K562 (cell line): ENCODE measurements around the gene ZNF133. TPM values are rescaled to one million over a fixed set of nuclear protein-coding genes. Genes with fewer than 3 reads are reported as not detected.

Experiments used
- CAMTA2 ChIP-seq: fragments of 250-450 bp; sonication (Bioruptor Pico); conservative IDR thresholded peaks from 2 replicates; pipeline ENCODE4 v1.5.1; 2022
- HSF4 ChIP-seq: fragments of 250-450 bp; sonication (Bioruptor Pico); IDR thresholded peaks from 2 replicates; pipeline ENCODE4 v2.1.2; 2022; ENCODE audit warnings: mild to moderate bottlenecking, moderate library complexity, borderline replicate concordance
- NRF1 ChIP-seq, 2 experiments: fragments of 450-650 bp; IDR thresholded peaks in 1 of 2; conservative IDR thresholded peaks in 1 of 2; 2 replicates each; pipeline ENCODE4 v1.6.1; 2014; ENCODE audit warnings: mild to moderate bottlenecking in 2 of 2
- SAP30 ChIP-seq: fragments of 200-600 bp; sonication (generic); IDR thresholded peaks from 2 replicates; pipeline ENCODE4 v1.6.1; 2012; ENCODE audit warnings: borderline replicate concordance, low read depth, mild to moderate bottlenecking, moderate library complexity, low read length, control low read depth, inconsistent platforms; ENCODE audit not compliant: insufficient read depth, poor library complexity, severe bottlenecking
- SMARCA5 ChIP-seq: fragments of 450-650 bp; IDR thresholded peaks from 2 replicates; pipeline ENCODE4 v1.6.1; 2016
- YY1 ChIP-seq, 3 experiments: IDR thresholded peaks; 2 replicates each; pipeline ENCODE4 v1.6.1; 2011; ENCODE audit warnings: low read length in 2 of 3, mild to moderate bottlenecking in 2 of 3, moderate library complexity in 2 of 3, borderline replicate concordance in 1 of 3, control low read depth in 1 of 3, low read depth in 1 of 3; ENCODE audit not compliant: insufficient read depth in 3 of 3, insufficient replicate concordance in 2 of 3, control insufficient read depth in 1 of 3, insufficient read length in 1 of 3; ENCODE audit errors: extremely low read depth in 1 of 3
- ZC3H8 ChIP-seq: fragments of 450-650 bp; IDR thresholded peaks from 2 replicates; pipeline ENCODE4 v1.6.1; 2017
- ZNF347 ChIP-seq: fragments of 450-650 bp; formaldehyde crosslinking; IDR thresholded peaks from 2 replicates; pipeline ENCODE4 v1.4.0; 2020; ENCODE audit warnings: low read depth, mild to moderate bottlenecking, moderate library complexity
- polyA plus RNA-seq, 8 experiments: library from polyadenylated mRNA; depleted of rRNA in 4 of 8; stranded (reverse) in 5 of 8; unstranded in 3 of 8; fragments of >200 nt; fragmentation: Nextera tagmentation in 2 of 8; fragmentation: Illumina TruSeq in 1 of 8; extraction: Ambion mirVana in 2 of 8; extraction: Trizol in 1 of 8; gene quantifications; 2 replicates each; pipeline versions ENCODE4 v1.2.1 to v1.2.3, GENCODE V29; 2011 to 2014; ENCODE audit warnings: inconsistent platforms in 1 of 8, missing spikeins in 1 of 8
- total RNA-seq, 7 experiments: library from RNA; depleted of rRNA in 6 of 7; stranded (reverse); fragments of >200 nt in 6 of 7; fragmentation: Illumina TruSeq in 2 of 7; extraction: Trizol in 2 of 7; gene quantifications; 2 replicates each; pipeline versions ENCODE4 v1.2.1 to v1.2.3, GENCODE V29; 2011 to 2021; ENCODE audit warnings: low replicate concordance in 1 of 7
- TF ChIP-seq, protein P1 (sequence below): fragments of 450-650 bp; IDR thresholded peaks from 2 replicates; pipeline ENCODE4 v1.6.1; 2018; ENCODE audit not compliant: partially characterized antibody
- TF ChIP-seq, protein P2 (sequence below): fragments of 250-450 bp; sonication (Bioruptor Pico); IDR thresholded peaks from 2 replicates; pipeline ENCODE4 v1.4.0; 2020; ENCODE audit warnings: mild to moderate bottlenecking, moderate library complexity
- TF ChIP-seq, protein P3 (sequence below): sonication (generic); formaldehyde crosslinking; IDR thresholded peaks from 2 replicates; pipeline ENCODE4 v1.8.1; 2023; ENCODE audit warnings: mild to moderate bottlenecking, missing genetic modification reagents
- TF ChIP-seq, protein P4 (sequence below): IDR thresholded peaks from 2 replicates; pipeline ENCODE4 v1.6.1; 2011; ENCODE audit warnings: borderline replicate concordance, low read depth, mild to moderate bottlenecking, moderate library complexity, low read length; ENCODE audit not compliant: insufficient read depth, poor library complexity, severe bottlenecking

ZNF133 gene
- total and polyA plus RNA-seq, 9 of the 15 experiments (the other 6 are each of a cell fraction or from before 2014, with no cell fraction given), result 1.1 to 6.5 (median 3.8) TPM

DNA sequence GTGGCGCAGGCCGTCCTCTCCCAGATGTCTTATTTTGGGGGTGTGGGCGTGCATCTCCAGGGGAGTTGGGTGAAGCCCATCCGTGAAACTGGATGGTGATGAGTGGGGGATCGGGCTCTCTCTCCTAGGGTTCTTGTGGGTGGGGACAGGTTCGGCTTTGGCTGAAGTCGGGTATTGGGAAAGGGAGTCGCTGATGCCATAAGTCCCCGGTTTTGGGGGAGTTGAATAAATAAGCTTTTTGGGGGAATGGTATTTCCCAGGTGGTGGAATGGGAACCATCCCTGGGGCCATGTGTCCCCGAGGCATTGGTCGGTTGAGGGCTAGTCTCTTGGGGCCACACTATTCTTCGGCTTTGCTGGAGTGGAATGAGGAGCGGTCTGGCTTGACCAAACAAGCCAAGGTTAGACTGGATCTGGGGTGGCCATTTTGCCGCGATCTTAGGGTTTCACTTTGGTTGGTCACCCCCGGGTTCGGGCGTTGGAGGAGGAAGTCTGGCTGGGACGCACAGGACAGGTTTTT lies 481 bp downstream of the ZNF133 start (continued):
- TF ChIP-seq, protein P1, sequence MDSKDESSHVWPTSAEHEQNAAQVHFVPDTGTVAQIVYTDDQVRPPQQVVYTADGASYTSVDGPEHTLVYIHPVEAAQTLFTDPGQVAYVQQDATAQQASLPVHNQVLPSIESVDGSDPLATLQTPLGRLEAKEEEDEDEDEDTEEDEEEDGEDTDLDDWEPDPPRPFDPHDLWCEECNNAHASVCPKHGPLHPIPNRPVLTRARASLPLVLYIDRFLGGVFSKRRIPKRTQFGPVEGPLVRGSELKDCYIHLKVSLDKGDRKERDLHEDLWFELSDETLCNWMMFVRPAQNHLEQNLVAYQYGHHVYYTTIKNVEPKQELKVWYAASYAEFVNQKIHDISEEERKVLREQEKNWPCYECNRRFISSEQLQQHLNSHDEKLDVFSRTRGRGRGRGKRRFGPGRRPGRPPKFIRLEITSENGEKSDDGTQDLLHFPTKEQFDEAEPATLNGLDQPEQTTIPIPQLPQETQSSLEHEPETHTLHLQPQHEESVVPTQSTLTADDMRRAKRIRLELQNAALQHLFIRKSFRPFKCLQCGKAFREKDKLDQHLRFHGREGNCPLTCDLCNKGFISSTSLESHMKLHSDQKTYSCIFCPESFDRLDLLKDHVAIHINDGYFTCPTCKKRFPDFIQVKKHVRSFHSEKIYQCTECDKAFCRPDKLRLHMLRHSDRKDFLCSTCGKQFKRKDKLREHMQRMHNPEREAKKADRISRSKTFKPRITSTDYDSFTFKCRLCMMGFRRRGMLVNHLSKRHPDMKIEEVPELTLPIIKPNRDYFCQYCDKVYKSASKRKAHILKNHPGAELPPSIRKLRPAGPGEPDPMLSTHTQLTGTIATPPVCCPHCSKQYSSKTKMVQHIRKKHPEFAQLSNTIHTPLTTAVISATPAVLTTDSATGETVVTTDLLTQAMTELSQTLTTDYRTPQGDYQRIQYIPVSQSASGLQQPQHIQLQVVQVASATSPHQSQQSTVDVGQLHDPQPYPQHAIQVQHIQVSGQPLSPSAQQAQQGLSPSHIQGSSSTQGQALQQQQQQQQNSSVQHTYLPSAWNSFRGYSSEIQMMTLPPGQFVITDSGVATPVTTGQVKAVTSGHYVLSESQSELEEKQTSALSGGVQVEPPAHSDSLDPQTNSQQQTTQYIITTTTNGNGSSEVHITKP, result peak; percentile 44
- TF ChIP-seq ZNF347 (CRISPR knock-in tag), result no peak
- peak; percentile 28 for TF ChIP-seq SAP30
- TF ChIP-seq NRF1 (conservative IDR thresholded peaks at IDR 0.05 in 1 of 2, IDR thresholded peaks at IDR 0.05 in 1 of 2), result no peak
- TF ChIP-seq, protein P2, sequence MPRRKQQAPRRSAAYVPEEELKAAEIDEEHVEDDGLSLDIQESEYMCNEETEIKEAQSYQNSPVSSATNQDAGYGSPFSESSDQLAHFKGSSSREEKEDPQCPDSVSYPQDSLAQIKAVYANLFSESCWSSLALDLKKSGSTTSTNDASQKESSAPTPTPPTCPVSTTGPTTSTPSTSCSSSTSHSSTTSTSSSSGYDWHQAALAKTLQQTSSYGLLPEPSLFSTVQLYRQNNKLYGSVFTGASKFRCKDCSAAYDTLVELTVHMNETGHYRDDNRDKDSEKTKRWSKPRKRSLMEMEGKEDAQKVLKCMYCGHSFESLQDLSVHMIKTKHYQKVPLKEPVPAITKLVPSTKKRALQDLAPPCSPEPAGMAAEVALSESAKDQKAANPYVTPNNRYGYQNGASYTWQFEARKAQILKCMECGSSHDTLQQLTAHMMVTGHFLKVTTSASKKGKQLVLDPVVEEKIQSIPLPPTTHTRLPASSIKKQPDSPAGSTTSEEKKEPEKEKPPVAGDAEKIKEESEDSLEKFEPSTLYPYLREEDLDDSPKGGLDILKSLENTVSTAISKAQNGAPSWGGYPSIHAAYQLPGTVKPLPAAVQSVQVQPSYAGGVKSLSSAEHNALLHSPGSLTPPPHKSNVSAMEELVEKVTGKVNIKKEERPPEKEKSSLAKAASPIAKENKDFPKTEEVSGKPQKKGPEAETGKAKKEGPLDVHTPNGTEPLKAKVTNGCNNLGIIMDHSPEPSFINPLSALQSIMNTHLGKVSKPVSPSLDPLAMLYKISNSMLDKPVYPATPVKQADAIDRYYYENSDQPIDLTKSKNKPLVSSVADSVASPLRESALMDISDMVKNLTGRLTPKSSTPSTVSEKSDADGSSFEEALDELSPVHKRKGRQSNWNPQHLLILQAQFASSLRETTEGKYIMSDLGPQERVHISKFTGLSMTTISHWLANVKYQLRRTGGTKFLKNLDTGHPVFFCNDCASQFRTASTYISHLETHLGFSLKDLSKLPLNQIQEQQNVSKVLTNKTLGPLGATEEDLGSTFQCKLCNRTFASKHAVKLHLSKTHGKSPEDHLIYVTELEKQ (CRISPR knock-in tag), result no peak
- TF ChIP-seq SMARCA5, result no peak
- no peak for TF ChIP-seq CAMTA2 (CRISPR knock-in tag)
- peak in 2 of 3 experiments; percentile 44 to 81 for TF ChIP-seq YY1 (IDR thresholded peaks at IDR 0.05; ENCODE audit: borderline replicate concordance in 1 of 3, control insufficient read depth in 1 of 3, extremely low read depth in 1 of 3, insufficient read depth in 3 of 3, insufficient read length in 1 of 3, insufficient replicate concordance in 2 of 3, low read depth in 1 of 3, low read length in 2 of 3)
- no peak for TF ChIP-seq ZC3H8
- TF ChIP-seq HSF4, result no peak
- TF ChIP-seq, protein P3, sequence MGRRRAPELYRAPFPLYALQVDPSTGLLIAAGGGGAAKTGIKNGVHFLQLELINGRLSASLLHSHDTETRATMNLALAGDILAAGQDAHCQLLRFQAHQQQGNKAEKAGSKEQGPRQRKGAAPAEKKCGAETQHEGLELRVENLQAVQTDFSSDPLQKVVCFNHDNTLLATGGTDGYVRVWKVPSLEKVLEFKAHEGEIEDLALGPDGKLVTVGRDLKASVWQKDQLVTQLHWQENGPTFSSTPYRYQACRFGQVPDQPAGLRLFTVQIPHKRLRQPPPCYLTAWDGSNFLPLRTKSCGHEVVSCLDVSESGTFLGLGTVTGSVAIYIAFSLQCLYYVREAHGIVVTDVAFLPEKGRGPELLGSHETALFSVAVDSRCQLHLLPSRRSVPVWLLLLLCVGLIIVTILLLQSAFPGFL (CRISPR knock-in tag), result no peak
- TF ChIP-seq, protein P4, sequence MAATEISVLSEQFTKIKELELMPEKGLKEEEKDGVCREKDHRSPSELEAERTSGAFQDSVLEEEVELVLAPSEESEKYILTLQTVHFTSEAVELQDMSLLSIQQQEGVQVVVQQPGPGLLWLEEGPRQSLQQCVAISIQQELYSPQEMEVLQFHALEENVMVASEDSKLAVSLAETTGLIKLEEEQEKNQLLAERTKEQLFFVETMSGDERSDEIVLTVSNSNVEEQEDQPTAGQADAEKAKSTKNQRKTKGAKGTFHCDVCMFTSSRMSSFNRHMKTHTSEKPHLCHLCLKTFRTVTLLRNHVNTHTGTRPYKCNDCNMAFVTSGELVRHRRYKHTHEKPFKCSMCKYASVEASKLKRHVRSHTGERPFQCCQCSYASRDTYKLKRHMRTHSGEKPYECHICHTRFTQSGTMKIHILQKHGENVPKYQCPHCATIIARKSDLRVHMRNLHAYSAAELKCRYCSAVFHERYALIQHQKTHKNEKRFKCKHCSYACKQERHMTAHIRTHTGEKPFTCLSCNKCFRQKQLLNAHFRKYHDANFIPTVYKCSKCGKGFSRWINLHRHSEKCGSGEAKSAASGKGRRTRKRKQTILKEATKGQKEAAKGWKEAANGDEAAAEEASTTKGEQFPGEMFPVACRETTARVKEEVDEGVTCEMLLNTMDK, result no peak
